ENCODE measurements around the gene VIPAS39. TPM values are rescaled to one million over a fixed set of nuclear protein-coding genes. Genes with fewer than 3 reads are reported as not detected.

The VIPAS39 gene
- total RNA-seq, 6 experiments from 2014 or later, result 7.2 to 9.9 (median 8.6) TPM

DNA sequence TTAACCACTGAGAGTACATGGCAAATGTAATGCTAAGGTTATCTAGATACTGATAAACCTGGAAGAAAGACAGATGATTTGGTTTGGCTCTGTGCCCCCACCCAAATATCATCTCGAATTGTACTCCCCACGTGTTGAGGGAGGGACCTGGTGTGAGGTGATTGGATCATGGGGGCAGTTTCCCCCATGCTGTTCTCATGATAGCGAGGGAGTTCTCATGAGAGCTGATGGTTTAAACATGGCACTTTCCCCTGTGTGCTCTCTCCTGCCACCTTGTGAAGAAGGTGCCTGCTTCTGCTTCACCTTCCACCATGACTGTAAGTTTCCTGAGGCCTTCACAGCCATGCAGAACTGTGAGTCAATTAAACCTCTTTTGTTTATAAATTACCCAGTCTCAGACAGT lies 48.3 kb downstream of the VIPAS39 start:
- H3K9me3 ChIP-seq, result no peaks in the 10 kb centered on the region
- 29% methylated on average over 3 of the region's 3 CpGs for WGBS (ENCODE audit: insufficient coverage, low coverage, low lambda C conversion rate, missing lambda C conversion rate)
- TF ChIP-seq, protein P1, sequence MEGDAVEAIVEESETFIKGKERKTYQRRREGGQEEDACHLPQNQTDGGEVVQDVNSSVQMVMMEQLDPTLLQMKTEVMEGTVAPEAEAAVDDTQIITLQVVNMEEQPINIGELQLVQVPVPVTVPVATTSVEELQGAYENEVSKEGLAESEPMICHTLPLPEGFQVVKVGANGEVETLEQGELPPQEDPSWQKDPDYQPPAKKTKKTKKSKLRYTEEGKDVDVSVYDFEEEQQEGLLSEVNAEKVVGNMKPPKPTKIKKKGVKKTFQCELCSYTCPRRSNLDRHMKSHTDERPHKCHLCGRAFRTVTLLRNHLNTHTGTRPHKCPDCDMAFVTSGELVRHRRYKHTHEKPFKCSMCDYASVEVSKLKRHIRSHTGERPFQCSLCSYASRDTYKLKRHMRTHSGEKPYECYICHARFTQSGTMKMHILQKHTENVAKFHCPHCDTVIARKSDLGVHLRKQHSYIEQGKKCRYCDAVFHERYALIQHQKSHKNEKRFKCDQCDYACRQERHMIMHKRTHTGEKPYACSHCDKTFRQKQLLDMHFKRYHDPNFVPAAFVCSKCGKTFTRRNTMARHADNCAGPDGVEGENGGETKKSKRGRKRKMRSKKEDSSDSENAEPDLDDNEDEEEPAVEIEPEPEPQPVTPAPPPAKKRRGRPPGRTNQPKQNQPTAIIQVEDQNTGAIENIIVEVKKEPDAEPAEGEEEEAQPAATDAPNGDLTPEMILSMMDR (IDR thresholded peaks at IDR 0.05), result peak; percentile 7 to 44 (median 30)
- no peak for TF ChIP-seq POLR2A (IDR thresholded peaks at IDR 0.05)

DNA sequence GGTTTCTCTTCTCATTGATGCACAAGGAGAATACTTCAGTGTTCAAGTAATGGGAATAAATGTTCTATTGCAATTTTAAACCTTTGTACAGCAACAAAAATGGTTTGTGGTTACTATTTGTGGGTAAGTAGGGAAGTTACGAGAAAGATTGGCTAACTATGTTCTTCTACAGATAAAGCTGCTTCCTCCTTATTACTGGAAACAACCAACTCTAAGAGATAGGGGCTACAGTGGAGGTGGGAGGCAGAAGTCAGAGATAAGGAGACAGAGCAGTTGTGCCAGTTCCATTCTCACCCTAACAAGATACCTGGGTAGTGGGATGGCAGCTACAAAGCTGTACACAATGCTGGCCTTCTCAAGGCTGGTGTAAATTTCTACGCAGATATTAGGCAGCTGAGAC lies 50.2 kb downstream of the VIPAS39 start:
- ATAC-seq (peak in 3 of 4 donors; percentile 14 to 22 (median 18)), DNase-seq (no peak)
- Histone ChIP-seq H3K27ac (no peak overlapping the region), H3K4me1 (no peaks in the 10 kb centered on the region), H3K4me3 (no peak overlapping the region), H3K36me3 (no peaks in the 10 kb centered on the region), H3K9me3 (no peaks in the 10 kb centered on the region), H3K27me3 (no peaks in the 10 kb centered on the region)
- intact Hi-C loops (cut with DNase I), result no loop called here
- TF ChIP-seq POLR2A (IDR thresholded peaks at IDR 0.05), result no peak
- TF ChIP-seq, protein P1 (IDR thresholded peaks at IDR 0.05), result no peak
- WGBS (ENCODE audit: insufficient coverage, low coverage, low lambda C conversion rate, missing lambda C conversion rate), result 79% methylated on average over 2 of the region's 2 CpGs

More for the DNA sequence above, 48.3 kb downstream of the VIPAS39 start:
- Histone ChIP-seq H3K36me3 (no peaks in the 10 kb centered on the region), H3K4me3 (no peak overlapping the region), H3K27ac (no peak overlapping the region), H3K4me1 (no peaks in the 10 kb centered on the region), H3K27me3 (no peaks in the 10 kb centered on the region)
- ATAC-seq (peak in 3 of 4 donors; percentile 29 to 72 (median 44)), DNase-seq (no peak)
- intact Hi-C loops (cut with DNase I), result no loop called here

DNA sequence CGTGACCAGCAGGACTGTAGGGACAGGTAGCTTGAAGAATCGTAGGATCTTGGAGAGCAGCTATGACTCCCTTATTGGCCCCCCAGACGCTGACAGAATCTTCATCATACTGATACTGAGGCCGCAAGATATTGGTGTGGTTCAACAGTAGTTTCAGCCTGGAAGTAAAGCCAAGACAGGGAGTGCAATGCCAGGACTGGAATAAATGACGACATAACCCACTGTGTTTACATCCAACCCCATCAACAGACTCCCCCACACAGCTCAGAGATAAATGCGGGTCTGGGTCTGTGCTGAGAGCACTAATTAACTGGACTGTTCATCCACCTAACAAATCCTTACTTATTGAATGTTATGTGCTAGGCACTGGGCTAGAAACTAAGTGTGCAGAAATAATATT lies 50.7 kb downstream of the VIPAS39 start:
- no peaks in the 10 kb centered on the region for H3K27me3 ChIP-seq
- DNase-seq (no peak), ATAC-seq (no peak)
- WGBS (ENCODE audit: insufficient coverage, low coverage, low lambda C conversion rate, missing lambda C conversion rate), result 47% methylated on average over 4 of the region's 6 CpGs
- H3K4me3 ChIP-seq, result no peak overlapping the region
- H3K9me3 ChIP-seq, result no peaks in the 10 kb centered on the region
- H3K27ac ChIP-seq, result no peak overlapping the region
- no peaks in the 10 kb centered on the region for H3K36me3 ChIP-seq
- H3K4me1 ChIP-seq, result no peaks in the 10 kb centered on the region
- TF ChIP-seq, protein P1 (IDR thresholded peaks at IDR 0.05), result no peak
- TF ChIP-seq POLR2A (IDR thresholded peaks at IDR 0.05), result no peak
- intact Hi-C loops (cut with DNase I), result no loop called here

DNA sequence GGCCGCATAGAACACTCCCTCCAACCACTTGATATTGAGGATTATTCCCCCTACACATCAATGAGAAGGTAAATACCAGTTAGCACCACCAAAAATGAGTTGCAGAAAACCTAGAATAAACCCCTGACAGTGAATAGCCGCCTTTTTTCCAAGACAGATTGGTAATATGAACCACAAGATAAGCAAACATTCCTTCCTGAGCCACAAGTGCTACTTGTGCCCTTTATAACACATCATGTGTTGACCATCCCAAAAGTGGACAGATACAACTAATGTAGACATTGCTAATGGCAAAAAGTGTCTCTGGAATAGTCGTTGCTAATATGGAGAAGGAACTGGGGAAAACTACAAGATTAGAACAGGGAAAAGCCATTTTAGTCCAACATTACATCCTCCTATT lies 51.3 kb downstream of the VIPAS39 start:
- 43% methylated on average over 3 of the region's 3 CpGs for WGBS (ENCODE audit: insufficient coverage, low coverage, low lambda C conversion rate, missing lambda C conversion rate)
- Histone ChIP-seq H3K4me3 (no peak overlapping the region), H3K27ac (no peak overlapping the region), H3K9me3 (no peaks in the 10 kb centered on the region), H3K36me3 (no peaks in the 10 kb centered on the region), H3K27me3 (no peaks in the 10 kb centered on the region), H3K4me1 (no peaks in the 10 kb centered on the region)
- ATAC-seq (no peak), DNase-seq (no peak)
- intact Hi-C loops (cut with DNase I), result no loop called here
- no peak for TF ChIP-seq POLR2A (IDR thresholded peaks at IDR 0.05)
- TF ChIP-seq, protein P1 (IDR thresholded peaks at IDR 0.05), result no peak

DNA sequence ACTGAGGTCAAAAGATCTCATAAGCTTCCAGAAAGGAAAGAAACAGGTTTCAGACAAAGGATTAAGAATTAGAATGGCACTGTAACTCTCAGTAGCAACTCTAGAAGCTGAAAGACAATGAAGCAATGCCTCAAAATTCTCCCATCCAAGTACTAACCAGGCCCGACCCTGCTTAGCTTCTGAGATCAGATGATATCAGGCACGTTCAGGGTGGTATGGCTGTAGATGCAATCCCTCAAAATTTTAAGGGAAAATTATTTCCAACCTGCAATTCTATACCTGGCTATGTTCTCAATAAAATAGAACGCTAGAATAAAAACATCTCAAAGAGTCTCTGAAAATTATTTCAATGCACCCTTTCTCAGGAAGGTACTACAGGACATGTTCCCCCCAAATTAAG lies 53.6 kb downstream of the VIPAS39 start:
- intact Hi-C loops (cut with DNase I), result no loop called here
- ATAC-seq (no peak), DNase-seq (no peak)
- Histone ChIP-seq H3K4me1 (no peaks in the 10 kb centered on the region), H3K4me3 (no peak overlapping the region), H3K27me3 (no peaks in the 10 kb centered on the region), H3K36me3 (no peaks in the 10 kb centered on the region), H3K27ac (no peak overlapping the region), H3K9me3 (no peaks in the 10 kb centered on the region)
- 92% methylated on average over 1 of the region's 3 CpGs for WGBS (ENCODE audit: insufficient coverage, low coverage, low lambda C conversion rate, missing lambda C conversion rate)
- TF ChIP-seq, protein P1 (IDR thresholded peaks at IDR 0.05), result no peak
- TF ChIP-seq POLR2A (IDR thresholded peaks at IDR 0.05), result no peak
